Activated gamma-delta T cell treated with anti-CD3 and anti-CD28 coated beads, Interleukin-2, amount 50 U/mL, for 16 hours (primary cell): ENCODE measurements around the gene PEX5L.

Experiments
- DNase-seq: peaks from one replicate; pipeline ENCODE4 v3.0.0-alpha.2; 2020; ENCODE audit warnings: low read depth

PEX5L gene

GRCh38 chr3:179956416-179956830, 80.3 kb downstream of the PEX5L start:
- DNase-seq = no peak

GRCh38 chr3:179955809-179956208, 80.9 kb downstream of the PEX5L start:
- no peak for DNase-seq

- DNase-seq = no peak
Measured at GRCh38 chr3:179955286-179955685, 81.5 kb downstream of the PEX5L start.

- DNase-seq = no peak
Measured at GRCh38 chr3:179953993-179954870, 82.5 kb downstream of the PEX5L start.

GRCh38 chr3:179950840-179951239, 85.9 kb downstream of the PEX5L start:
- no peak for DNase-seq

GRCh38 chr3:179949869-179950268, 86.9 kb downstream of the PEX5L start:
- no peak for DNase-seq

- no peak for DNase-seq
Measured at GRCh38 chr3:179949412-179949811, 87.3 kb downstream of the PEX5L start.

GRCh38 chr3:179948740-179949139, 88.0 kb downstream of the PEX5L start:
- no peak for DNase-seq

GRCh38 chr3:179945569-179945968, 91.2 kb downstream of the PEX5L start:
- DNase-seq = no peak

- no peak for DNase-seq
Measured at GRCh38 chr3:179943117-179943880, 93.4 kb downstream of the PEX5L start.

GRCh38 chr3:179942553-179943075, 94.1 kb downstream of the PEX5L start:
- DNase-seq = no peak

GRCh38 chr3:179935710-179936109, 101.0 kb downstream of the PEX5L start:
- no peak for DNase-seq

- no peak for DNase-seq
Measured at GRCh38 chr3:179933914-179934313, 102.8 kb downstream of the PEX5L start.

- no peak for DNase-seq
Measured at GRCh38 chr3:179933080-179933479, 103.7 kb downstream of the PEX5L start.

- DNase-seq = no peak
Measured at GRCh38 chr3:179932674-179933073, 104.1 kb downstream of the PEX5L start.

GRCh38 chr3:179929091-179929529, 107.6 kb downstream of the PEX5L start:
- DNase-seq = no peak

- DNase-seq = no peak
Measured at GRCh38 chr3:179927191-179927590, 109.5 kb downstream of the PEX5L start.

GRCh38 chr3:179921951-179922350, 114.8 kb downstream of the PEX5L start:
- DNase-seq = no peak

GRCh38 chr3:179921500-179921899, 115.2 kb downstream of the PEX5L start:
- no peak for DNase-seq

GRCh38 chr3:179907784-179908482, 128.8 kb downstream of the PEX5L start:
- no peak for DNase-seq

- no peak for DNase-seq
Measured at GRCh38 chr3:179902061-179902460, 134.7 kb downstream of the PEX5L start.

GRCh38 chr3:179898024-179898423, 138.7 kb downstream of the PEX5L start:
- DNase-seq = no peak
